Measurements from ENCODE around the gene PAEP. TPM values are rescaled to one million over a fixed set of nuclear protein-coding genes. Genes with fewer than 3 reads are reported as not detected.

Gene PAEP
- polyA plus RNA-seq, 3 donors from 2014 or later = not detected

DNA sequence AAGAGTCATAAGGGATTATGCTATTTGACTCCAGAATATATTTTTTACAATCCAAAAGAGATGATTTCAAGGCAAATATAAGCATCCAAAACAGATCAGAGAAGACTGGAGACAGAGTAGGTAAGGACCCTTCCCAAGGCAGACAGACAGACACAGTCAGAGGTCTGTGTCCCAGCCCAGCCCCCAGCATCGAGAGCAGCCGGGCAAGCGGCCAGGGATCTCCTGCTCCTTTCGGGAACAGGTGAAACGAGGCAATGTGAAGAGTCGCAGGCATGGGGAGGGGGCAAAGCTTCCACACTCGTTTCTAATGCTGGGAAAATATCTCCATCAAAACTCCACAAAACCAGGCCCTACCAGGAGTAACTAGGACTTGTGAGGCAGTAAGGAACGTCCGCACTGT lies 5.8 kb downstream of the PAEP start:
- H3K9me3 Mint-ChIP-seq = no peaks in the 10 kb centered on the region
- no peak overlapping the region for H3K27ac Mint-ChIP-seq
- H3K4me1 Mint-ChIP-seq = no peaks in the 10 kb centered on the region
- no peaks in the 10 kb centered on the region for H3K36me3 Mint-ChIP-seq
- DNase-seq = no peak
- no peak overlapping the region for H3K4me3 Mint-ChIP-seq
- H3K27me3 Mint-ChIP-seq (ENCODE audit: low read depth in 3 of 3) = peaks cover 0 to 4% (median 4%) of the 10 kb centered on the region in 3 donors

- H3K4me1 Mint-ChIP-seq = no peaks in the 10 kb centered on the region
- no peaks in the 10 kb centered on the region for H3K9me3 Mint-ChIP-seq
- no peak for DNase-seq
- no peaks in the 10 kb centered on the region for H3K36me3 Mint-ChIP-seq
- H3K27ac Mint-ChIP-seq = no peak overlapping the region
- H3K27me3 Mint-ChIP-seq (ENCODE audit: low read depth in 3 of 3) = peaks cover 0 to 4% (median 4%) of the 10 kb centered on the region in 3 donors
- H3K4me3 Mint-ChIP-seq = no peak overlapping the region
Observed at GRCh38 chr9:135568026-135568425, 6.5 kb downstream of the PAEP start.

- DNase-seq = no peak
- no peaks in the 10 kb centered on the region for H3K9me3 Mint-ChIP-seq
- H3K27me3 Mint-ChIP-seq (ENCODE audit: low read depth in 3 of 3) = peaks cover 0 to 4% (median 4%) of the 10 kb centered on the region in 3 donors
- no peak overlapping the region for H3K4me3 Mint-ChIP-seq
- no peak overlapping the region for H3K27ac Mint-ChIP-seq
- H3K4me1 Mint-ChIP-seq = no peaks in the 10 kb centered on the region
- no peaks in the 10 kb centered on the region for H3K36me3 Mint-ChIP-seq
Observed at GRCh38 chr9:135570456-135570855, 8.9 kb downstream of the PAEP start.

GRCh38 chr9:135572233-135572632 lies 10.7 kb downstream of the PAEP start:
- no peaks in the 10 kb centered on the region for H3K9me3 Mint-ChIP-seq
- H3K27ac Mint-ChIP-seq = no peak overlapping the region
- H3K4me1 Mint-ChIP-seq = no peaks in the 10 kb centered on the region
- no peaks in the 10 kb centered on the region for H3K36me3 Mint-ChIP-seq
- peaks cover 0 to 3% (median 1%) of the 10 kb centered on the region in 3 donors for H3K27me3 Mint-ChIP-seq (ENCODE audit: low read depth in 3 of 3)
- no peak overlapping the region for H3K4me3 Mint-ChIP-seq
- DNase-seq = no peak

DNA sequence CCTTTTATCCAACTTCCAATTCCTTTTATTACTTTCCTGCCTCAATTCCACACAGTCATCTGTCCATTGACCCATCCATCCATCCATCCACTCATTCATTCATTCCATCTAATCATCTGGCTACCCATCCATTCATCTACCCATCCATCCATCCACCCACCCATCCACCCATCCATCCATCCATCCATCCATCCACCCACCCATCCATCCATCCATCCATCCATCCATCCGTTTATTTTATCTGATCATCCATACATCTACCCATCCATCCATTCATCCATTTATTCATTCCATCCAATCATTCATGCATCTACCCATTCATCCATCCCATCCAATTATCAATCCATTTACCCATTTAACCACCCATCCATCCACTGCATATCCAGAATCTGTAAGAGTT lies 11.6 kb downstream of the PAEP start:
- H3K9me3 Mint-ChIP-seq = no peaks in the 10 kb centered on the region

DNA sequence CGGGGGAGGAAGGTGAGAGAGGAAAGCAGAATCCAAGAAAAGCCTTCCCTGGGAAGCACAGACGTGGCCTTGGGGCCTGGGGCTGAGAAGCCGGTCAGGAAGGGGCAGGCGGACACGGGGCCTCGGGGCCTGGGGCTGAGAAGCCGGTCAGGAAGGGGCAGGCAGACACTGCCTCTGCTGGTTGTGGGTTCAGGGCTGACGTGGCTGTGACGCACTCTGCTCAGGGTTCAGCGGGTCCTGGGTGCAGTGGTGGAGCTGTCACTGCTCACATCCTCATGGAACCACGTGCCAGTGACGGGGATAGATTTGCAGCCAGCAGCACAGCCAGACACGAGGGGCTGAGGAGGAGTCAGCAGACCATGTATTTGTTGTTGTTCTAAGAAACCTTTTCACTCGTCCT lies 12.8 kb downstream of the PAEP start:
- peaks cover 0 to 3% (median 0%) of the 10 kb centered on the region in 3 donors for H3K27me3 Mint-ChIP-seq (ENCODE audit: low read depth in 3 of 3)
- no peaks in the 10 kb centered on the region for H3K4me1 Mint-ChIP-seq
- DNase-seq = no peak
- H3K36me3 Mint-ChIP-seq = no peaks in the 10 kb centered on the region
- no peaks in the 10 kb centered on the region for H3K9me3 Mint-ChIP-seq
- no peak overlapping the region for H3K4me3 Mint-ChIP-seq
- no peak overlapping the region for H3K27ac Mint-ChIP-seq

More for the DNA sequence above, 11.6 kb downstream of the PAEP start:
- H3K36me3 Mint-ChIP-seq = no peaks in the 10 kb centered on the region
- H3K27ac Mint-ChIP-seq = no peak overlapping the region
- no peak overlapping the region for H3K4me3 Mint-ChIP-seq
- H3K27me3 Mint-ChIP-seq (ENCODE audit: low read depth in 3 of 3) = peaks cover 0 to 3% (median 0%) of the 10 kb centered on the region in 3 donors
- H3K4me1 Mint-ChIP-seq = no peaks in the 10 kb centered on the region
- DNase-seq = no peak

GRCh38 chr9:135574943-135575342 lies 13.4 kb downstream of the PAEP start:
- H3K27ac Mint-ChIP-seq = no peak overlapping the region
- no peak for DNase-seq
- no peaks in the 10 kb centered on the region for H3K36me3 Mint-ChIP-seq
- H3K9me3 Mint-ChIP-seq = no peaks in the 10 kb centered on the region
- peaks cover 0 to 3% (median 0%) of the 10 kb centered on the region in 3 donors for H3K27me3 Mint-ChIP-seq (ENCODE audit: low read depth in 3 of 3)
- no peaks in the 10 kb centered on the region for H3K4me1 Mint-ChIP-seq
- no peak overlapping the region for H3K4me3 Mint-ChIP-seq

DNA sequence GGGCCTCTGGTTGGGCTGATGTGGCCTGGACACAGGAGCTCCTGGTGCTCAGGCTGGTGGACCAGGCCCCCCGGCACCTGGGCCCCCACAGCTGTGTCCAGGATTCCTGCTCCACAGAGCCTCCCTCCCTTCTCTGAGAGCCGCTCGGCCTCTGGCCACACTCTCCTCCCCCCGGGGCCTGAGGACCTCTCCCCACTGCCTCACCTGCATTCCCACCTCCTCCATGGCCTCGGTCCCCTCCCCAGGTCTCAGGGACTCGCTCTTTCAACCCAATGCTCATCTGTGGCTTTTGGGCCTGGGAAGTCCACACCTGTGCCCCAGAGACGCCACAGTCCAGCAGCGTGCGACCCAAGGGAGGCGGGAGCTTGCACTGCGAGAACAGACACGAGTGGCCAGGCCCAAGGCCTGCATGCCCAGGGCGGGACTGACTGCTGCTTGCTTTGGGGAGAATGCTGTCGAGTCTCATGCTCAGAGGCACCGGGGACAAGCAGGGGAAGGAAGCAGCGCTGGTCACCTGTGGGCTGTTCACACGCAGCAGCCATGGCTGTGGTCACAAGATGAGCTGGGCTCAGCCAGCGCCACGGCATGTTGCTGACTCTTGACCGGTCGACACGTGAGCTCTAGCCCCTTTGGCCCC lies 14.6 kb downstream of the PAEP start:
- H3K4me3 Mint-ChIP-seq = no peak overlapping the region

DNA sequence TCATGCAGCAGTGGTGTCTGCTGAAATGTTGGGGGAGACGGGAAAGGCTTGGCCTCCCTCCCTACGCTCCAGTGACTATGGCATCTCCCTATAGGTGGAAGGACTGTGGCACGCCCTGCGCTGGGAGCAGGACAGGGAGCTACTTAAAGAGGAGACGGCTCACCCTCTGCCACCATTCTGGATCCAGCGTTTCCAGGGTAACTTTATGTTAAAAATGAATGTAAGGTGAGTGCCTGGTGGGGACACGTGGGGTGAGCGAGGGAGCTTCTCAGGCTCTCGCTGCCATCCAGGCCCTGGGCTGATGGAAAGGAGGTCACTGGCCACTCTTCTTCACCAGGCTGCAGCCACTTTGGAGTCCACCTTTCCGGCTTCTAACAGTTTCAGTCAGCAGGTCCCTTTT lies 15.7 kb downstream of the PAEP start:
- Mint-ChIP-seq H3K9me3 (no peaks in the 10 kb centered on the region), H3K27ac (no peak overlapping the region), H3K4me3 (no peak overlapping the region), H3K27me3 (ENCODE audit: low read depth in 3 of 3) (peaks cover 0 to 3% (median 0%) of the 10 kb centered on the region in 3 donors), H3K36me3 (no peaks in the 10 kb centered on the region), H3K4me1 (no peaks in the 10 kb centered on the region)
- DNase-seq = no peak

More for the DNA sequence above, 14.6 kb downstream of the PAEP start:
- H3K36me3 Mint-ChIP-seq = no peaks in the 10 kb centered on the region
- H3K9me3 Mint-ChIP-seq = no peaks in the 10 kb centered on the region
- peaks cover 0 to 3% (median 0%) of the 10 kb centered on the region in 3 donors for H3K27me3 Mint-ChIP-seq (ENCODE audit: low read depth in 3 of 3)
- no peaks in the 10 kb centered on the region for H3K4me1 Mint-ChIP-seq
- no peak for DNase-seq
- no peak overlapping the region for H3K27ac Mint-ChIP-seq

- no peaks in the 10 kb centered on the region for H3K36me3 Mint-ChIP-seq
- H3K4me1 Mint-ChIP-seq = no peaks in the 10 kb centered on the region
- DNase-seq = no peak
- no peak overlapping the region for H3K27ac Mint-ChIP-seq
- H3K4me3 Mint-ChIP-seq = no peak overlapping the region
- H3K9me3 Mint-ChIP-seq = no peaks in the 10 kb centered on the region
- peaks cover 0 to 3% (median 0%) of the 10 kb centered on the region in 3 donors for H3K27me3 Mint-ChIP-seq (ENCODE audit: low read depth in 3 of 3)
Observed at GRCh38 chr9:135579356-135579755, 17.8 kb downstream of the PAEP start.

- Mint-ChIP-seq H3K27me3 (ENCODE audit: low read depth in 3 of 3) (peaks cover 0 to 5% (median 1%) of the 10 kb centered on the region in 3 donors), H3K27ac (no peak overlapping the region), H3K36me3 (no peaks in the 10 kb centered on the region), H3K4me3 (no peak overlapping the region), H3K4me1 (no peaks in the 10 kb centered on the region), H3K9me3 (no peaks in the 10 kb centered on the region)
- no peak for DNase-seq
Observed at GRCh38 chr9:135579889-135580660, 18.5 kb downstream of the PAEP start.

- H3K36me3 Mint-ChIP-seq = no peaks in the 10 kb centered on the region
- no peak overlapping the region for H3K27ac Mint-ChIP-seq
- DNase-seq = no peak
- H3K4me3 Mint-ChIP-seq = no peak overlapping the region
- no peaks in the 10 kb centered on the region for H3K4me1 Mint-ChIP-seq
- H3K27me3 Mint-ChIP-seq (ENCODE audit: low read depth in 3 of 3) = peaks cover 0 to 5% (median 1%) of the 10 kb centered on the region in 3 donors
- H3K9me3 Mint-ChIP-seq = no peaks in the 10 kb centered on the region
Observed at GRCh38 chr9:135580664-135581380, 19.3 kb downstream of the PAEP start.

DNA sequence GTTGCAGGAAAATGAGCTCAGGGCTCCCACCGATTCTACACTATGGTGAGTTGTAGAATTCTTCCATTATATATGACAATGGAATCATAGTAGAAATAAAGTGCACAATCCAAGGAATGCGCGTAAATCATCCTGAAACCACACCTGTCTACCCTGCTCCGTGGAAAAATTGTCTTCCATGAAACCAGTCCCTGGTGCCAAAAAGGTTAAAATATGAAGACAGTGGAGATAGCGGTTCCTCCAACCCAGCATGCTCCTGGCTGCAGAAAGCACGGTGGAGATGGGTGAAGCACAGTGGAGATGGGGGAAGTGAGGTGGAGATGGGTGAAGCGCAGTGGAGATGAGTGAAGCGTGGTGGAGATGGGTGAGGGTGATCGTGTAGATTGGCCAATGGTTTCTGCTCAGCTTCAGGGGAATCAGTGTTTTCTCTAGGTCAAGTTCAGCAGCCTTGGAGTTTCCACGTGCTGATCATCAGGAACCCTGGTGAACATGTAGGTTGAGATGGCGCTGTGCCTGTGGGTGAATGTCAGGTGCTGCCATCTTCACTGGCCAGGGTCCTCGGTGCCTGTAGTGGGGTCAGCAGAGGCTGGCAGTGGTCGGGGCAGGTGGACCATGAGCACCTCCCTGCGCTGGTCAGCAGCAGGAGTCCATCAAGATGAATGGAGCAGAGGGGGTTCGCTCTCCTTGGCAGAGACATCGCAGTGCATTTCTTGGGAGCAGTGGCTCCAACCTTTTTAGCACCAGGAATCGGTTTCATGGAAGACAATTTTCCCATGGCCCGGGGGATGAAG lies 20.3 kb downstream of the PAEP start:
- no peaks in the 10 kb centered on the region for H3K9me3 Mint-ChIP-seq
- H3K4me3 Mint-ChIP-seq = no peak overlapping the region
- no peaks in the 10 kb centered on the region for H3K4me1 Mint-ChIP-seq
- peaks cover 0 to 5% (median 1%) of the 10 kb centered on the region in 3 donors for H3K27me3 Mint-ChIP-seq (ENCODE audit: low read depth in 3 of 3)
- no peak for DNase-seq
- H3K36me3 Mint-ChIP-seq = no peaks in the 10 kb centered on the region
- H3K27ac Mint-ChIP-seq = no peak overlapping the region

Measured in immature natural killer cell (primary cell).